ENCODE measurements around the gene FOXL2NB.

FOXL2NB gene

GRCh38 chr3:138945709-138946662, 1.0 kb upstream of the FOXL2NB start:
- no peak for DNase-seq (ENCODE audit: low read depth in 2 of 2)

GRCh38 chr3:138947495-138948121, 591 bp downstream of the FOXL2NB start:
- DNase-seq (ENCODE audit: low read depth in 2 of 2): no peak

GRCh38 chr3:138948371-138949001, 1.5 kb downstream of the FOXL2NB start:
- no peak for DNase-seq (ENCODE audit: low read depth in 2 of 2)

- DNase-seq (ENCODE audit: low read depth in 2 of 2): no peak
These were observed 2.0 kb downstream of the FOXL2NB start for GRCh38 chr3:138949002-138949418.

- no peak for DNase-seq (ENCODE audit: low read depth in 2 of 2)
These were observed 2.5 kb downstream of the FOXL2NB start for GRCh38 chr3:138949445-138950005.

GRCh38 chr3:138950006-138950644, 3.1 kb downstream of the FOXL2NB start:
- no peak for DNase-seq (ENCODE audit: low read depth in 2 of 2)

GRCh38 chr3:138950701-138951100, 3.7 kb downstream of the FOXL2NB start:
- no peak for DNase-seq (ENCODE audit: low read depth in 2 of 2)

- no peak for DNase-seq (ENCODE audit: low read depth in 2 of 2)
These were observed 13.4 kb downstream of the FOXL2NB start for GRCh38 chr3:138960417-138960852.

GRCh38 chr3:138962854-138963560, 16.0 kb downstream of the FOXL2NB start:
- DNase-seq (ENCODE audit: low read depth in 2 of 2): no peak

- no peak for DNase-seq (ENCODE audit: low read depth in 2 of 2)
These were observed 17.2 kb downstream of the FOXL2NB start for GRCh38 chr3:138964264-138964663.

GRCh38 chr3:138964923-138965322, 17.9 kb downstream of the FOXL2NB start:
- DNase-seq (ENCODE audit: low read depth in 2 of 2): no peak

GRCh38 chr3:138971766-138972320, 24.8 kb downstream of the FOXL2NB start:
- DNase-seq (ENCODE audit: low read depth in 2 of 2): no peak

- no peak for DNase-seq (ENCODE audit: low read depth in 2 of 2)
These were observed 25.9 kb downstream of the FOXL2NB start for GRCh38 chr3:138972941-138973340.

- DNase-seq (ENCODE audit: low read depth in 2 of 2): no peak
These were observed 27.4 kb downstream of the FOXL2NB start for GRCh38 chr3:138974462-138974861.

GRCh38 chr3:138975351-138975750, 28.3 kb downstream of the FOXL2NB start:
- DNase-seq (ENCODE audit: low read depth in 2 of 2): no peak

- DNase-seq (ENCODE audit: low read depth in 2 of 2): no peak
These were observed 29.0 kb downstream of the FOXL2NB start for GRCh38 chr3:138976047-138976446.

GRCh38 chr3:138984816-138985215, 37.8 kb downstream of the FOXL2NB start:
- no peak for DNase-seq (ENCODE audit: low read depth in 2 of 2)

- DNase-seq (ENCODE audit: low read depth in 2 of 2): no peak
These were observed 38.9 kb downstream of the FOXL2NB start for GRCh38 chr3:138985932-138986331.

GRCh38 chr3:138987181-138987580, 40.2 kb downstream of the FOXL2NB start:
- DNase-seq (ENCODE audit: low read depth in 2 of 2): no peak

GRCh38 chr3:138995706-138996105, 48.7 kb downstream of the FOXL2NB start:
- DNase-seq (ENCODE audit: low read depth in 2 of 2): no peak
